BLaER1 (cell line): Measurements from ENCODE around the gene DNAJC9.
A peak's percentile ranks its signal among the peaks of the same experiment; 100 is the strongest.
"Not testable (repeated sequence)": the region's sequence is repeated elsewhere in the genome, so short reads cannot be mapped to it uniquely, and the experiment has no call there.

Source experiments
- H3K27ac ChIP-seq: shearing (Covaris generic); formaldehyde crosslinking; 2 replicates; pipeline ENCODE4 v1.8.1; 2022
- H3K27me3 ChIP-seq: shearing (Covaris generic); formaldehyde crosslinking; 2 replicates; pipeline ENCODE4 v1.8.1; 2022
- H3K36me3 ChIP-seq: shearing (Covaris generic); formaldehyde crosslinking; 2 replicates; pipeline ENCODE4 v1.8.1; 2022
- H3K4me1 ChIP-seq: shearing (Covaris generic); formaldehyde crosslinking; 2 replicates; pipeline ENCODE4 v1.8.1; 2022
- H3K4me2 ChIP-seq: shearing (Covaris generic); formaldehyde crosslinking; 2 replicates; pipeline ENCODE4 v1.8.1; 2022
- H3K4me3 ChIP-seq: shearing (Covaris generic); formaldehyde crosslinking; 2 replicates; pipeline ENCODE4 v1.8.1; 2022
- H3K9ac ChIP-seq: shearing (Covaris generic); formaldehyde crosslinking; 2 replicates; pipeline ENCODE4 v1.8.1; 2022
- H3K9me3 ChIP-seq: shearing (Covaris generic); formaldehyde crosslinking; 2 replicates; pipeline ENCODE4 v1.8.1; 2022
- H4K20me1 ChIP-seq: shearing (Covaris generic); formaldehyde crosslinking; 2 replicates; pipeline ENCODE4 v1.8.1; 2022
- Cebpa-rat ChIP-seq: shearing (Covaris generic); IDR thresholded peaks from 2 replicates; pipeline ENCODE4 v1.8.1; 2022

Gene DNAJC9

DNA sequence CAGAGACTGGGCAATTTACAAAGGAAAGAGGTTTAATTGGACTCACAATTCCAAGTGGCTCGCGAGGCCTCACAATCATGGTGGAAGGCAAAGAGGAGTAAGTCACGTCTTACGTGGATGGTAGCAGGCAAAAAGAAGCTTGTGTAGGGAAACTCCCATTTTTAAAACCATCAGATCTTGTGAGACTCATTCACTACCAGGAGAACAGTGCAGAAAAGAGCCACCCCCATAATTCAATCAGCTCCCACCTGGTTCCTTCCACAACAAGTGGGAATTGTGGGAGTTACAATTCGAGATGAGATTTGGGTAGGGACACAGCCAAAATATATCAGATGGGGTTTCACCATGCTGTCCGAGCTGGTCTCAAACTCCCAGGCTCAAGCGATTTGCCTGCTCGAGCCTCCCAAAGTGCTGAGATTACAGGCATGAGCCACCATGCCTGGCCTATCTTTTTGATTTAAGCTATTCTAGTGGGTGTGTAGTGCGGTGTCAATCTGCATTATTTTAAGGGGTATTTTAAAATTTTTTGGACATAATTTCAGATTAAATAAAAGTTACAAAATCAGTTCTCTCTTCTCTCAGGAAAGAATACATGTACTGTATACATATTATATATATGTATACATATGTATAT, 14.4 kb upstream of the DNAJC9 start:
- TF ChIP-seq Cebpa-rat: no peak
- no peak overlapping the region for H3K27ac ChIP-seq
- no peaks in the 10 kb centered on the region for H3K27me3 ChIP-seq
- H3K9me3 ChIP-seq: peaks cover 22% of the 10 kb centered on the region
- H3K9ac ChIP-seq: no peak overlapping the region
- H3K4me3 ChIP-seq: no peak overlapping the region
- no peak overlapping the region for H3K4me2 ChIP-seq
- H3K36me3 ChIP-seq: no peaks in the 10 kb centered on the region
- H3K4me1 ChIP-seq: no peaks in the 10 kb centered on the region
- no peaks in the 10 kb centered on the region for H4K20me1 ChIP-seq

GRCh38 chr10:73258612-73259011, 11.6 kb upstream of the DNAJC9 start:
- not testable (repeated sequence) for H4K20me1 ChIP-seq, H3K36me3 ChIP-seq, H3K4me2 ChIP-seq, H3K4me3 ChIP-seq, H3K4me1 ChIP-seq, H3K27ac ChIP-seq, H3K9ac ChIP-seq, H3K27me3 ChIP-seq
- peaks cover 22% of the 10 kb centered on the region for H3K9me3 ChIP-seq

DNA sequence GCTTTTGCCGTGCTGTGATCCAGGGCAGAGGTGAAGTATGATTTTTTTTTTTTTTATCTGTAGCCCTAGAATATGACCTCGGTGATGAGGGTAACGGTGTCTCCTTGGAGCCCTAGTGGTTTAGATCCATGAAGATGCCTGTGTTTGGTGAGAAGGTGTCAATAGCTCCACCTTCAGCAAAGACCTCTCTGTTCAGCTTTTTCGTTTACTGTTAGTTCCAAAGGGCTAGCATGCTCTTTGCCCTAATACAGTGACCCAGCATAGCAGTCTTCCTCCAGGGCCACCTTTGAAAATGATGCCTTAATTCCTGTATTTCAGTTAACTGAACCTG, 6.1 kb upstream of the DNAJC9 start:
- H4K20me1 ChIP-seq: no peaks in the 10 kb centered on the region
- H3K4me1 ChIP-seq: peaks cover 48% of the 10 kb centered on the region
- H3K4me3 ChIP-seq: peak overlapping the region; percentile 82
- H3K9ac ChIP-seq: peak overlapping the region; percentile 94
- H3K27ac ChIP-seq: peak overlapping the region; percentile 90
- peak overlapping the region; percentile 87 for H3K4me2 ChIP-seq
- H3K9me3 ChIP-seq: no peaks in the 10 kb centered on the region
- H3K27me3 ChIP-seq: no peaks in the 10 kb centered on the region
- TF ChIP-seq Cebpa-rat: no peak
- peaks cover 25% of the 10 kb centered on the region for H3K36me3 ChIP-seq

GRCh38 chr10:73252445-73253224, 5.6 kb upstream of the DNAJC9 start, which contains the start of gene MRPS16:
TSS of gene MRPS16 (minus strand) at chr10:73252644. CDS start at chr10:73252482, 162 bp downstream.
- peak within 1 kb of the TSS; percentile 94 for H3K9ac ChIP-seq
- peak within 1 kb of the TSS; percentile 93 for H3K4me2 ChIP-seq
- peak within 1 kb of the TSS; percentile 82 for H3K4me3 ChIP-seq
- H3K36me3 ChIP-seq: peaks cover 25% of the 10 kb centered on the region
- no peaks in the 10 kb centered on the region for H3K27me3 ChIP-seq
- peak within 1 kb of the TSS; percentile 90 for H3K27ac ChIP-seq
- peaks cover 54% of the 10 kb centered on the region for H3K4me1 ChIP-seq
- H4K20me1 ChIP-seq: no peaks in the 10 kb centered on the region
- no peak for TF ChIP-seq Cebpa-rat
- no peaks in the 10 kb centered on the region for H3K9me3 ChIP-seq

DNA sequence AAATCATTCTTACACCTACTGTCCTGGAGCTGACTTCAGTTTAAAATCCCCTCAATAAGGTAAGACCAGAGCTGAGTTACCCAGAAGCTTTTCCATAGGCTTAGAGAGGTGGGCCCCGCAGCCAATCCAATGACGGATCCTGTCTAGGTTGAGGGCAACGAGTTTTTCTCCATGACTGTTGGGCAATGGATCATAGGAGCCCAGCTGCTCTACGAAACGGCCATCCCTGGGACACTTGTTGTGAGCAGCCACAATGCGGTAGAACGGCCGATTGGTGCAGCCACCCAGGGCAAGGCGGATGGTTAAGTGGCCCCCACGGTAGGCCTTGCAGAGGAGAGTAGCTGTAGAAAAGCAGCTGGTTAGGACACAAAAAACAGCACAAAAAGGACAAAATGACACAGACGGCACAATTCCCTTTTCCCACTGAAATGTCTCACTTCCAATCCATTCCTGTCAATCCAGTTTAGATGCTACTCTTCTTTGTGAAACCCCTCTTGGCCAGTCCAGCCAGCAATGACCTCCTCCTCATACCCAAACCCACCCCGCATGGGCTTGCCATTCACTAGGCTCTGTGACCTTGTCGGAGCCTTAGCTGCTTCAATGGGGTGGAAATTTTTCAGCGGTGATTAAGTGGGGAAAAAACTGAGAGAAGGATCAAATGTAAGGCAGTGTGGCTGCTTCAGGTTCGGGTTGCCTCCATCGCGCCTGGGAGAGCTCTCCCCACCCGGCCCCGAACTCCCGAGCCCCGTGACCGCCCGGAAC, 4.8 kb upstream of the DNAJC9 start:
- Histone ChIP-seq H3K4me3 (peak overlapping the region; percentile 82), H3K27ac (peak overlapping the region; percentile 90), H3K27me3 (no peaks in the 10 kb centered on the region), H3K9ac (peak overlapping the region; percentile 94), H3K36me3 (peaks cover 25% of the 10 kb centered on the region), H4K20me1 (no peaks in the 10 kb centered on the region), H3K9me3 (no peaks in the 10 kb centered on the region), H3K4me2 (peak overlapping the region; percentile 93), H3K4me1 (peaks cover 57% of the 10 kb centered on the region)
- no peak for TF ChIP-seq Cebpa-rat

DNA sequence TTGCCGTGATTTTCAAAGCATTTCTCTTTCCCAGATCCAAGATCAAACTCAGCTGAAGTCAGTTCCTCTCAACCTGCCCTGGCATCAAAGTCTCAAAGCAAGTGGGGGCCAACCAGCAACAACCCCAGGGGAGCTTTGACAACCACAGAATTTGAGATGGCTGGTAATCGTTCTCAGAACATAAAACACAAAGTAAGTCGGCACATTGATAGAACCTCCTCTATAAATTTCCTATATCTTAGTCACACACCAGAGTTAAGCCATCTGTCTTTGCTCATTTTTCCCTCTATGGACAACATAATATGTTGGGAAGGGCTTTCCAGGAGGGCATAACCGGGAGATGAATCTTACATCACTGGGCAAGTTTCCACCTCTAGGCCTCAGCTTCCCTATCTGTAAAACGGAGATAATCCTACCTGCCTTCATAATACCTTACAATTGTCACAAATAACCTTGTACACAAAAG, 1.2 kb upstream of the DNAJC9 start:
- peaks cover 78% of the 10 kb centered on the region for H3K4me1 ChIP-seq
- H3K27me3 ChIP-seq: no peaks in the 10 kb centered on the region
- no peaks in the 10 kb centered on the region for H4K20me1 ChIP-seq
- no peak overlapping the region for H3K4me3 ChIP-seq
- H3K27ac ChIP-seq: 0 out of 2 replicates have a peak overlapping the region, but pooled peaks have one; percentile 40
- peak overlapping the region; percentile 91; the same call in 1 of the 2 replicates for H3K9ac ChIP-seq
- no peaks in the 10 kb centered on the region for H3K9me3 ChIP-seq
- H3K4me2 ChIP-seq: peak overlapping the region; percentile 92
- H3K36me3 ChIP-seq: peaks cover 48% of the 10 kb centered on the region
- TF ChIP-seq Cebpa-rat: no peak

DNA sequence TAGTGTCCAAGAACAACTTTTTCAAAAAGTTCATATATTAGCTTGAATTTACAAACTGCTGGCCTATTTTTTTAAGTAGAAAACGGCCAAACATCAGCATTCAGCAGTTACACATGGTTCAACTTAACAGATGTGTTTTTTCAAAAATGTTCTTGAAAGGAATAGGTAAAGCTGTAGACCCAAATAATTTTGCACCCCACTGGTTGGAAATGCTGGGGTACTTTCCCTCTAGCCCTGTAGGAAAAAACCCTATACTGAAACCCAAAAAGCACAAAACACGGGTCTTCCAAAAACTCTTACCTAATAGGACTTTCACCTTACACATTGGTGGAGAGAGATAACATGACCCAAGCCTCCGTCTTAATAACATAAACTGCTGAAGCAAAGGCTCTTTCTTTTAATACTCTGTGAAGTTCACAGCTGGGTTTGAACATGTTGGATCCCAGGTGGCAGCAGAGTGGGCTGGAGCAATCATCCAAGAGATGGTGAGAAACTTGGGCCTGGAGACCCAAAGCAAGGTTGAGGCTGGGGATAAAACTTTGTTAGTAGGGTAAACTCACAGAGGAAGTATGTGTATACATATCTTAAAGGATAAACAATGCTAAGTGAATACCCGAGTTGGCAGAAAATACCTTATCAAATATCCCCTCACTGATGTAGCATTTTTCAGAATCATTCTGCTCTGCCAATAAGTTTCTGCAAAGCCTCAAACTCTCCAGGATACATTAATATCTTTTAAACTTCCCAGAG, 629 bp upstream of the DNAJC9 start:
- peak overlapping the region; percentile 87 for H3K27ac ChIP-seq
- H3K4me3 ChIP-seq: peak overlapping the region; percentile 87
- peak overlapping the region; percentile 91 for H3K9ac ChIP-seq
- peaks cover 74% of the 10 kb centered on the region for H3K4me1 ChIP-seq
- no peak for TF ChIP-seq Cebpa-rat
- no peaks in the 10 kb centered on the region for H3K9me3 ChIP-seq
- H4K20me1 ChIP-seq: no peaks in the 10 kb centered on the region
- H3K36me3 ChIP-seq: peaks cover 54% of the 10 kb centered on the region
- no peaks in the 10 kb centered on the region for H3K27me3 ChIP-seq
- H3K4me2 ChIP-seq: peak overlapping the region; percentile 92

- no peaks in the 10 kb centered on the region for H4K20me1 ChIP-seq
- no peak for TF ChIP-seq Cebpa-rat
- no peaks in the 10 kb centered on the region for H3K27me3 ChIP-seq
- peak overlapping the region; percentile 87 for H3K27ac ChIP-seq
- H3K36me3 ChIP-seq: peaks cover 67% of the 10 kb centered on the region
- H3K4me2 ChIP-seq: peak overlapping the region; percentile 92
- H3K4me3 ChIP-seq: peak overlapping the region; percentile 87
- H3K4me1 ChIP-seq: peaks cover 68% of the 10 kb centered on the region
- H3K9ac ChIP-seq: peak overlapping the region; percentile 91
- H3K9me3 ChIP-seq: no peaks in the 10 kb centered on the region
Observed at GRCh38 chr10:73246322-73246645, 771 bp downstream of the DNAJC9 start.

DNA sequence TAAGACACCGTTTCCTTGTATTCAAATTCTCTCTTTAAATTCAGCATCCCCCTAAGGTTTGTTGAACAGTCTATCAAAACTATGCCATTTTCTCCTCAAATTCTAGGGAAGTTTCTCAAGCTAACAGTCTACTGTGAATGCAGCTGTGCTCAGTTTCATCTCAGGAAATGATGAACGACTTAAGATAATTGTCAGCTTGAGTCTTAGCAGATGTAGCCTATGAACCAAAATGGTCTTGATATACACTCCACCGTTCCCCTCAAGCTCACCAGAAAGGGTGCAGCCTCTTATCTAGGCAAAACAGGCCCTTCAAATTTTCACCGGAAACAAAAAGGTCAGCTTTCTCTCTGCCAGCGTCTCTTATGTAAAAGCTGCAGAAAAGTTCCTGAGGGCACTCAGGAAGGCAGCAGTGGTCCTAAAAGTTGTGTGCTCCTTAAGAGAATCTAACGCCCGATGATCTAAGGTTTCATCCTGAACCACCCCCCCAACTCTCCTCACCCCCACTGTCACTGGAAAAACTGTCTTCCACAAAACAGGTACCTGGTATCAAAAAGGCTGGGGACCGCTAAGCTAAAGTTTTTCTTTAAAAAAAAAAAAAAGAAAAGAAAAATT, 2.1 kb downstream of the DNAJC9 start:
- Histone ChIP-seq H3K36me3 (peaks cover 67% of the 10 kb centered on the region), H3K9me3 (no peaks in the 10 kb centered on the region), H3K4me1 (peaks cover 55% of the 10 kb centered on the region), H3K27ac (no peak overlapping the region), H3K9ac (peak overlapping the region; percentile 91; the same call in 1 of the 2 replicates), H3K4me2 (peak overlapping the region; percentile 92), H4K20me1 (no peaks in the 10 kb centered on the region), H3K4me3 (peak overlapping the region; percentile 87), H3K27me3 (no peaks in the 10 kb centered on the region)
- no peak for TF ChIP-seq Cebpa-rat
